ENCODE data around the gene KDM7A.
A peak's percentile ranks its signal among the peaks of the same experiment; 100 is the strongest.

The KDM7A gene

GRCh38 chr7:140051820-140052219 is 125.0 kb downstream of the KDM7A start:
- no peak for DNase-seq

- no peak for DNase-seq
These were observed 126.7 kb downstream of the KDM7A start for GRCh38 chr7:140050100-140050499.

GRCh38 chr7:140049339-140050024 is 127.3 kb downstream of the KDM7A start:
- no peak for DNase-seq

- DNase-seq = no peak
These were observed 127.8 kb downstream of the KDM7A start for GRCh38 chr7:140048989-140049338.

GRCh38 chr7:140048138-140048537 is 128.6 kb downstream of the KDM7A start:
- no peak for DNase-seq

- no peak for DNase-seq
These were observed 129.6 kb downstream of the KDM7A start for GRCh38 chr7:140047197-140047596.

- DNase-seq = no peak
These were observed 131.1 kb downstream of the KDM7A start for GRCh38 chr7:140045697-140046096.

GRCh38 chr7:140044251-140044650 is 132.5 kb downstream of the KDM7A start:
- no peak for DNase-seq

GRCh38 chr7:140042386-140042670 is 134.5 kb downstream of the KDM7A start:
- DNase-seq = no peak

GRCh38 chr7:140041659-140042385 is 135.0 kb downstream of the KDM7A start:
- no peak for DNase-seq

- DNase-seq = peak; percentile 15
These were observed 136.9 kb downstream of the KDM7A start for GRCh38 chr7:140039896-140040295.

- DNase-seq = no peak
These were observed 137.7 kb downstream of the KDM7A start for GRCh38 chr7:140039066-140039465.

GRCh38 chr7:140036224-140036962 is 140.4 kb downstream of the KDM7A start:
- no peak for DNase-seq

GRCh38 chr7:140035400-140036223 is 141.2 kb downstream of the KDM7A start:
- no peak for DNase-seq
